ENCODE results near the gene CD9. TPM values are rescaled to one million over a fixed set of nuclear protein-coding genes. Genes with fewer than 3 reads are reported as not detected.

CD9 gene
- total and polyA plus RNA-seq, 2 of the 8 experiments (the other 6 are each of a cell fraction or from before 2014, with no cell fraction given): 168 to 319 TPM

DNA sequence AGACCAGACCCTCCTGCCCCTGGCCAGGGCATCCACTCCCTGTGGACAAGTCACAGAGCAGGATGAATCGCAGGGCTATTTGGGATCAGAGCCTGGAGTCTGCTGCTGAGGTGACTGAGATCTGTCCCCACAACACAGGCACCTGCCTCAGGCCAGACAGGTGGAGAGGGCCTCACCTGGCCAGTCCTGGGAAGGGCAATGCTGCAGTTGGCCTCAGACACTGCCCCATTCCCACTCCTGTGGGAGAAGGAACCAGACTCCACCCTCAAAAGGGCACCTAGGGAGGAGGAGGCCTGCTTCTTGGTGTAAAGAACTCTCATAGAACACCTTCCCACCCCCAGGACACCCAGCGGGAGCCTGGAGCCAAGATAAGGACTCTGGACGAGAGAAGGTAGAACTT is 62.0 kb downstream of the CD9 start (continued):
- TF ChIP-seq, protein P1, sequence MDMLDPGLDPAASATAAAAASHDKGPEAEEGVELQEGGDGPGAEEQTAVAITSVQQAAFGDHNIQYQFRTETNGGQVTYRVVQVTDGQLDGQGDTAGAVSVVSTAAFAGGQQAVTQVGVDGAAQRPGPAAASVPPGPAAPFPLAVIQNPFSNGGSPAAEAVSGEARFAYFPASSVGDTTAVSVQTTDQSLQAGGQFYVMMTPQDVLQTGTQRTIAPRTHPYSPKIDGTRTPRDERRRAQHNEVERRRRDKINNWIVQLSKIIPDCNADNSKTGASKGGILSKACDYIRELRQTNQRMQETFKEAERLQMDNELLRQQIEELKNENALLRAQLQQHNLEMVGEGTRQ (IDR thresholded peaks at IDR 0.05; ENCODE audit: low read length): no peak
- TF ChIP-seq JUND (IDR thresholded peaks at IDR 0.05; ENCODE audit: low read length) (no peak), NRF1 (IDR thresholded peaks at IDR 0.05; ENCODE audit: low read depth, low read length) (no peak), CREB1 (IDR thresholded peaks at IDR 0.05) (no peak)
- TF ChIP-seq, protein P2, sequence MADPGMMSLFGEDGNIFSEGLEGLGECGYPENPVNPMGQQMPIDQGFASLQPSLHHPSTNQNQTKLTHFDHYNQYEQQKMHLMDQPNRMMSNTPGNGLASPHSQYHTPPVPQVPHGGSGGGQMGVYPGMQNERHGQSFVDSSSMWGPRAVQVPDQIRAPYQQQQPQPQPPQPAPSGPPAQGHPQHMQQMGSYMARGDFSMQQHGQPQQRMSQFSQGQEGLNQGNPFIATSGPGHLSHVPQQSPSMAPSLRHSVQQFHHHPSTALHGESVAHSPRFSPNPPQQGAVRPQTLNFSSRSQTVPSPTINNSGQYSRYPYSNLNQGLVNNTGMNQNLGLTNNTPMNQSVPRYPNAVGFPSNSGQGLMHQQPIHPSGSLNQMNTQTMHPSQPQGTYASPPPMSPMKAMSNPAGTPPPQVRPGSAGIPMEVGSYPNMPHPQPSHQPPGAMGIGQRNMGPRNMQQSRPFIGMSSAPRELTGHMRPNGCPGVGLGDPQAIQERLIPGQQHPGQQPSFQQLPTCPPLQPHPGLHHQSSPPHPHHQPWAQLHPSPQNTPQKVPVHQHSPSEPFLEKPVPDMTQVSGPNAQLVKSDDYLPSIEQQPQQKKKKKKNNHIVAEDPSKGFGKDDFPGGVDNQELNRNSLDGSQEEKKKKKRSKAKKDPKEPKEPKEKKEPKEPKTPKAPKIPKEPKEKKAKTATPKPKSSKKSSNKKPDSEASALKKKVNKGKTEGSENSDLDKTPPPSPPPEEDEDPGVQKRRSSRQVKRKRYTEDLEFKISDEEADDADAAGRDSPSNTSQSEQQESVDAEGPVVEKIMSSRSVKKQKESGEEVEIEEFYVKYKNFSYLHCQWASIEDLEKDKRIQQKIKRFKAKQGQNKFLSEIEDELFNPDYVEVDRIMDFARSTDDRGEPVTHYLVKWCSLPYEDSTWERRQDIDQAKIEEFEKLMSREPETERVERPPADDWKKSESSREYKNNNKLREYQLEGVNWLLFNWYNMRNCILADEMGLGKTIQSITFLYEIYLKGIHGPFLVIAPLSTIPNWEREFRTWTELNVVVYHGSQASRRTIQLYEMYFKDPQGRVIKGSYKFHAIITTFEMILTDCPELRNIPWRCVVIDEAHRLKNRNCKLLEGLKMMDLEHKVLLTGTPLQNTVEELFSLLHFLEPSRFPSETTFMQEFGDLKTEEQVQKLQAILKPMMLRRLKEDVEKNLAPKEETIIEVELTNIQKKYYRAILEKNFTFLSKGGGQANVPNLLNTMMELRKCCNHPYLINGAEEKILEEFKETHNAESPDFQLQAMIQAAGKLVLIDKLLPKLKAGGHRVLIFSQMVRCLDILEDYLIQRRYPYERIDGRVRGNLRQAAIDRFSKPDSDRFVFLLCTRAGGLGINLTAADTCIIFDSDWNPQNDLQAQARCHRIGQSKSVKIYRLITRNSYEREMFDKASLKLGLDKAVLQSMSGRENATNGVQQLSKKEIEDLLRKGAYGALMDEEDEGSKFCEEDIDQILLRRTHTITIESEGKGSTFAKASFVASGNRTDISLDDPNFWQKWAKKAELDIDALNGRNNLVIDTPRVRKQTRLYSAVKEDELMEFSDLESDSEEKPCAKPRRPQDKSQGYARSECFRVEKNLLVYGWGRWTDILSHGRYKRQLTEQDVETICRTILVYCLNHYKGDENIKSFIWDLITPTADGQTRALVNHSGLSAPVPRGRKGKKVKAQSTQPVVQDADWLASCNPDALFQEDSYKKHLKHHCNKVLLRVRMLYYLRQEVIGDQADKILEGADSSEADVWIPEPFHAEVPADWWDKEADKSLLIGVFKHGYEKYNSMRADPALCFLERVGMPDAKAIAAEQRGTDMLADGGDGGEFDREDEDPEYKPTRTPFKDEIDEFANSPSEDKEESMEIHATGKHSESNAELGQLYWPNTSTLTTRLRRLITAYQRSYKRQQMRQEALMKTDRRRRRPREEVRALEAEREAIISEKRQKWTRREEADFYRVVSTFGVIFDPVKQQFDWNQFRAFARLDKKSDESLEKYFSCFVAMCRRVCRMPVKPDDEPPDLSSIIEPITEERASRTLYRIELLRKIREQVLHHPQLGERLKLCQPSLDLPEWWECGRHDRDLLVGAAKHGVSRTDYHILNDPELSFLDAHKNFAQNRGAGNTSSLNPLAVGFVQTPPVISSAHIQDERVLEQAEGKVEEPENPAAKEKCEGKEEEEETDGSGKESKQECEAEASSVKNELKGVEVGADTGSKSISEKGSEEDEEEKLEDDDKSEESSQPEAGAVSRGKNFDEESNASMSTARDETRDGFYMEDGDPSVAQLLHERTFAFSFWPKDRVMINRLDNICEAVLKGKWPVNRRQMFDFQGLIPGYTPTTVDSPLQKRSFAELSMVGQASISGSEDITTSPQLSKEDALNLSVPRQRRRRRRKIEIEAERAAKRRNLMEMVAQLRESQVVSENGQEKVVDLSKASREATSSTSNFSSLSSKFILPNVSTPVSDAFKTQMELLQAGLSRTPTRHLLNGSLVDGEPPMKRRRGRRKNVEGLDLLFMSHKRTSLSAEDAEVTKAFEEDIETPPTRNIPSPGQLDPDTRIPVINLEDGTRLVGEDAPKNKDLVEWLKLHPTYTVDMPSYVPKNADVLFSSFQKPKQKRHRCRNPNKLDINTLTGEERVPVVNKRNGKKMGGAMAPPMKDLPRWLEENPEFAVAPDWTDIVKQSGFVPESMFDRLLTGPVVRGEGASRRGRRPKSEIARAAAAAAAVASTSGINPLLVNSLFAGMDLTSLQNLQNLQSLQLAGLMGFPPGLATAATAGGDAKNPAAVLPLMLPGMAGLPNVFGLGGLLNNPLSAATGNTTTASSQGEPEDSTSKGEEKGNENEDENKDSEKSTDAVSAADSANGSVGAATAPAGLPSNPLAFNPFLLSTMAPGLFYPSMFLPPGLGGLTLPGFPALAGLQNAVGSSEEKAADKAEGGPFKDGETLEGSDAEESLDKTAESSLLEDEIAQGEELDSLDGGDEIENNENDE (IDR thresholded peaks at IDR 0.05; ENCODE audit: insufficient replicate concordance, low read length): no peak

All from H1 (cell line).